Esophagus squamous epithelium (tissue), 4 donors: ENCODE measurements around the gene DLG2.
"Not testable (repeated sequence)": the region's sequence is repeated elsewhere in the genome, so short reads cannot be mapped to it uniquely, and the experiment has no call there.

Source experiments
- CTCF ChIP-seq, 6 experiments: fragments of 450-650 bp in 4 of 6; fragments of 200-600 bp in 2 of 6; sonication (generic) in 2 of 6; IDR thresholded peaks; one replicate each; pipeline ENCODE4 v1.5.1; 2016 to 2019; ENCODE audit warnings: antibody characterized with exemption in 6 of 6, mild to moderate bottlenecking in 4 of 6, moderate library complexity in 4 of 6
- POLR2A ChIP-seq, 4 donors: fragments of 450-650 bp; IDR thresholded peaks; one replicate each; pipeline ENCODE4 v1.6.1; 2017; ENCODE audit warnings: antibody characterized with exemption in 4 of 4, mild to moderate bottlenecking in 4 of 4, moderate library complexity in 3 of 4

GRCh38 chr11:85606237-85606636, 20.9 kb downstream of the DLG2 start:
- not testable (repeated sequence) for TF ChIP-seq CTCF, POLR2A (IDR thresholded peaks at IDR 0.05)
